SK-N-SH treated with all-trans-retinoic acid at 6 μM for 48 hours (cell line): ENCODE results near the gene FAM78B.

Experiments
- ATAC-seq: fragments of 200-7000 bp; cut with Tn5 transposase; 3 replicates; pipeline ENCODE4 v1.9.1; 2020; ENCODE audit warnings: mild to moderate bottlenecking, moderate library complexity
- ARNTL ChIP-seq: fragments of 450-650 bp; formaldehyde crosslinking; IDR thresholded peaks from 2 replicates; pipeline ENCODE4 v1.5.0; 2020; ENCODE audit warnings: low read depth, mild to moderate bottlenecking, moderate library complexity, borderline replicate concordance
- BACH2 ChIP-seq: fragments of 250-450 bp; sonication (Bioruptor Pico); IDR thresholded peaks from 2 replicates; pipeline ENCODE4 v1.9.0; 2021; ENCODE audit warnings: mild to moderate bottlenecking, borderline replicate concordance
- CREB5 ChIP-seq: fragments of 250-450 bp; sonication (Bioruptor Pico); IDR thresholded peaks from 2 replicates; pipeline ENCODE4 v1.5.1; 2020; ENCODE audit warnings: low read depth, mild to moderate bottlenecking, moderate library complexity
- CSDC2 ChIP-seq: fragments of 250-450 bp; sonication (Bioruptor Pico); IDR thresholded peaks from 2 replicates; pipeline ENCODE4 v1.5.0; 2020; ENCODE audit warnings: mild to moderate bottlenecking, moderate library complexity
- CSRNP3 ChIP-seq: fragments of 250-450 bp; sonication (Bioruptor Pico); IDR thresholded peaks from 2 replicates; pipeline ENCODE4 v1.5.1; 2021; ENCODE audit warnings: mild to moderate bottlenecking, moderate library complexity
- ESRRG ChIP-seq: fragments of 250-450 bp; sonication (Bioruptor Pico); IDR thresholded peaks from 2 replicates; pipeline ENCODE4 v1.6.1; 2021; ENCODE audit warnings: mild to moderate bottlenecking
- GLIS3 ChIP-seq: fragments of 250-450 bp; sonication (Bioruptor Pico); IDR thresholded peaks from 2 replicates; pipeline ENCODE4 v1.5.0; 2020; ENCODE audit warnings: mild to moderate bottlenecking, moderate library complexity
- ISL1 ChIP-seq: fragments of 250-450 bp; sonication (Bioruptor Pico); IDR thresholded peaks from 2 replicates; pipeline ENCODE4 v2.1.2; 2022; ENCODE audit warnings: mild to moderate bottlenecking, moderate library complexity
- OSR1 ChIP-seq: fragments of 250-450 bp; sonication (Bioruptor Pico); IDR thresholded peaks from 2 replicates; pipeline ENCODE4 v1.8.0; 2022; ENCODE audit warnings: moderate library complexity, mild to moderate bottlenecking, inconsistent platforms
- PATZ1 ChIP-seq: fragments of 250-450 bp; sonication (Bioruptor Pico); IDR thresholded peaks from 2 replicates; pipeline ENCODE4 v1.8.0; 2020; ENCODE audit warnings: mild to moderate bottlenecking, moderate library complexity, borderline replicate concordance
- POU6F1 ChIP-seq: fragments of 250-450 bp; sonication (Bioruptor Pico); IDR thresholded peaks from 2 replicates; pipeline ENCODE4 v1.8.0; 2021; ENCODE audit warnings: low read depth, mild to moderate bottlenecking, moderate library complexity, borderline replicate concordance
- PPARA ChIP-seq: fragments of 250-450 bp; sonication (Bioruptor Pico); IDR thresholded peaks from 2 replicates; pipeline ENCODE4 v1.5.0; 2020; ENCODE audit warnings: mild to moderate bottlenecking, borderline replicate concordance
- RARB ChIP-seq: fragments of 250-450 bp; sonication (Bioruptor Pico); IDR thresholded peaks from 2 replicates; pipeline ENCODE4 v1.8.0; 2021; ENCODE audit warnings: mild to moderate bottlenecking, moderate library complexity
- SNAI2 ChIP-seq: fragments of 250-450 bp; sonication (Bioruptor Pico); IDR thresholded peaks from 2 replicates; pipeline ENCODE4 v1.5.0; 2020; ENCODE audit warnings: mild to moderate bottlenecking, moderate library complexity
- TCF4 ChIP-seq: fragments of 250-450 bp; sonication (Bioruptor Pico); IDR thresholded peaks from 2 replicates; pipeline ENCODE4 v1.8.0; 2021; ENCODE audit warnings: mild to moderate bottlenecking, moderate library complexity, borderline replicate concordance
- TOX ChIP-seq: fragments of 250-450 bp; sonication (Bioruptor Pico); IDR thresholded peaks from 2 replicates; pipeline ENCODE4 v1.8.0; 2021; ENCODE audit warnings: mild to moderate bottlenecking, moderate library complexity, borderline replicate concordance
- TSHZ2 ChIP-seq: fragments of 250-450 bp; sonication (Bioruptor Pico); IDR thresholded peaks from 2 replicates; pipeline ENCODE4 v1.5.0; 2020; ENCODE audit warnings: mild to moderate bottlenecking, moderate library complexity
- ZC3H10 ChIP-seq: fragments of 250-450 bp; sonication (Bioruptor Pico); IDR thresholded peaks from 2 replicates; pipeline ENCODE4 v1.5.1; 2021; ENCODE audit warnings: mild to moderate bottlenecking, moderate library complexity
- ZFP3 ChIP-seq: fragments of 250-450 bp; sonication (Bioruptor Pico); IDR thresholded peaks from 2 replicates; pipeline ENCODE4 v1.5.0; 2020; ENCODE audit warnings: mild to moderate bottlenecking, moderate library complexity
- ZFP30 ChIP-seq: fragments of 450-650 bp; formaldehyde crosslinking; IDR thresholded peaks from 2 replicates; pipeline ENCODE4 v1.5.0; 2022; ENCODE audit warnings: mild to moderate bottlenecking, moderate library complexity
- ZNF565 ChIP-seq: fragments of 450-650 bp; formaldehyde crosslinking; conservative IDR thresholded peaks from 2 replicates; pipeline ENCODE4 v1.5.0; 2020; ENCODE audit warnings: low read depth, mild to moderate bottlenecking, moderate library complexity
- ZNF70 ChIP-seq: fragments of 450-650 bp; formaldehyde crosslinking; IDR thresholded peaks from 2 replicates; pipeline ENCODE4 v1.5.0; 2020; ENCODE audit warnings: mild to moderate bottlenecking, moderate library complexity
- ZNF8 ChIP-seq: fragments of 450-650 bp; formaldehyde crosslinking; IDR thresholded peaks from 2 replicates; pipeline ENCODE4 v1.5.0; 2020; ENCODE audit warnings: mild to moderate bottlenecking, moderate library complexity

FAM78B gene

GRCh38 chr1:166114419-166114818 is 52.4 kb downstream of the FAM78B start (continued):
- no peak for TF ChIP-seq CREB5 (CRISPR knock-in tag)
- no peak for TF ChIP-seq ARNTL (CRISPR knock-in tag)
- TF ChIP-seq, all 23 proteins: peak for 0

GRCh38 chr1:166113630-166114029 is 53.2 kb downstream of the FAM78B start:
- no peak for TF ChIP-seq TCF4 (CRISPR knock-in tag)
- TF ChIP-seq PPARA (CRISPR knock-in tag): no peak
- TF ChIP-seq POU6F1 (CRISPR knock-in tag): no peak
- TF ChIP-seq ZNF8 (CRISPR knock-in tag): no peak
- no peak for TF ChIP-seq ZFP30 (CRISPR knock-in tag)
- no peak for TF ChIP-seq GLIS3 (CRISPR knock-in tag)
- TF ChIP-seq CSRNP3 (CRISPR knock-in tag): no peak
- TF ChIP-seq CREB5 (CRISPR knock-in tag): no peak
- TF ChIP-seq RARB (CRISPR knock-in tag): no peak
- no peak for TF ChIP-seq CSDC2 (CRISPR knock-in tag)
- no peak for TF ChIP-seq ISL1 (CRISPR knock-in tag)
- no peak for TF ChIP-seq ZFP3 (CRISPR knock-in tag)
- TF ChIP-seq ARNTL (CRISPR knock-in tag): no peak
- no peak for TF ChIP-seq TOX
- no peak for TF ChIP-seq ESRRG (CRISPR knock-in tag)
- no peak for TF ChIP-seq ZNF70 (CRISPR knock-in tag)
- no peak for TF ChIP-seq BACH2
- TF ChIP-seq PATZ1 (CRISPR knock-in tag): no peak
- TF ChIP-seq TSHZ2 (CRISPR knock-in tag): no peak
- no peak for TF ChIP-seq ZNF565 (CRISPR knock-in tag)
- no peak for ATAC-seq

- TF ChIP-seq ZNF8 (CRISPR knock-in tag) (no peak), GLIS3 (CRISPR knock-in tag) (no peak), PPARA (CRISPR knock-in tag) (no peak), ZC3H10 (CRISPR knock-in tag) (no peak), CSDC2 (CRISPR knock-in tag) (no peak), ZNF70 (CRISPR knock-in tag) (no peak), RARB (CRISPR knock-in tag) (no peak), OSR1 (no peak), BACH2 (no peak), ZNF565 (CRISPR knock-in tag) (no peak), TSHZ2 (CRISPR knock-in tag) (no peak), ESRRG (CRISPR knock-in tag) (no peak), SNAI2 (no peak)
- TF ChIP-seq, all 23 proteins: peak for 0
- ATAC-seq: no peak
These were observed 53.8 kb downstream of the FAM78B start for GRCh38 chr1:166113031-166113430.
